K562 (cell line): ENCODE data around the gene NRXN3.

ENCODE experiments used
- CBX8 ChIP-seq: fragments of 200-600 bp; sonication (generic); IDR thresholded peaks from 2 replicates; pipeline ENCODE4 v1.6.1; 2012; ENCODE audit warnings: borderline replicate concordance, mixed run types, low read depth, mild to moderate bottlenecking, moderate library complexity, mixed read lengths, low read length, control low read depth, inconsistent platforms; ENCODE audit not compliant: poor library complexity, severe bottlenecking; ENCODE audit errors: extremely low read depth
- CTCF ChIP-seq, 3 experiments: IDR thresholded peaks in 2 of 3; conservative IDR thresholded peaks in 1 of 3; 2 replicates each; pipeline ENCODE4 v1.5.1; 2011 to 2012; ENCODE audit warnings: low read length in 3 of 3, mild to moderate bottlenecking in 3 of 3, control low read depth in 2 of 3, improper control_type of control experiment in 1 of 3, inconsistent platforms in 1 of 3, low read depth in 1 of 3, mixed read lengths in 1 of 3, moderate library complexity in 1 of 3; ENCODE audit not compliant: insufficient read depth in 2 of 3
- EP300 ChIP-seq: IDR thresholded peaks from 2 replicates; pipeline ENCODE4 v1.6.1; 2012; ENCODE audit warnings: low read length, improper control_type of control experiment
- FOXA1 ChIP-seq: fragments of 450-650 bp; IDR thresholded peaks from 2 replicates; pipeline ENCODE4 v1.6.1; 2016; ENCODE audit warnings: mild to moderate bottlenecking, borderline replicate concordance
- GABPA ChIP-seq: fragments of 200-800 bp; sonication (Bioruptor generic); conservative IDR thresholded peaks from 2 replicates; pipeline ENCODE4 v1.6.1; 2016; ENCODE audit warnings: low read depth, missing genetic modification characterization, missing compliant biosample characterization
- MTA3 ChIP-seq: fragments of 450-650 bp; formaldehyde crosslinking; IDR thresholded peaks from 2 replicates; pipeline ENCODE4 v1.6.1; 2017; ENCODE audit warnings: mild to moderate bottlenecking, borderline replicate concordance
- SRSF9 ChIP-seq: fragments of 200-400 bp; formaldehyde crosslinking; IDR thresholded peaks from 2 replicates; pipeline ENCODE4 v1.6.1; 2017; ENCODE audit warnings: low read depth, low read length, borderline replicate concordance
- ZBTB43 ChIP-seq: sonication (generic); formaldehyde crosslinking; IDR thresholded peaks from 2 replicates; pipeline ENCODE4 v1.8.0; 2023; ENCODE audit warnings: mild to moderate bottlenecking, missing genetic modification reagents
- ZFP30 ChIP-seq: fragments of 250-450 bp; sonication (Bioruptor Pico); IDR thresholded peaks from 2 replicates; pipeline ENCODE4 v1.8.0; 2022; ENCODE audit warnings: moderate library complexity, mild to moderate bottlenecking, inconsistent platforms, borderline replicate concordance
- ZNF668 ChIP-seq: fragments of 250-450 bp; sonication (Bioruptor Pico); IDR thresholded peaks from 2 replicates; pipeline ENCODE4 v1.8.0; 2022; ENCODE audit warnings: mild to moderate bottlenecking, inconsistent platforms

- TF ChIP-seq SRSF9 (no peak), CTCF (IDR thresholded peaks at IDR 0.05 in 2 of 3, conservative IDR thresholded peaks at IDR 0.05 in 1 of 3; ENCODE audit: insufficient read depth in 2 of 3, low read depth in 1 of 3, low read length in 3 of 3) (no peak), CBX8 (no peak), FOXA1 (no peak), ZBTB43 (no peak), ZFP30 (no peak), GABPA (tag) (no peak), EP300 (no peak), MTA3 (no peak), ZNF668 (CRISPR knock-in tag) (no peak)
Observed at GRCh38 chr14:78927261-78927660, 757.1 kb downstream of the NRXN3 start.
